Activated T-cell treated with anti-CD3 and anti-CD28 coated beads for 24 hours (primary cell): ENCODE data around the gene ITM2C.

Experiments used
- DNase-seq: peaks from one replicate; pipeline ENCODE4 v3.0.0-alpha.2; 2020; ENCODE audit warnings: low read depth

The ITM2C gene

DNA sequence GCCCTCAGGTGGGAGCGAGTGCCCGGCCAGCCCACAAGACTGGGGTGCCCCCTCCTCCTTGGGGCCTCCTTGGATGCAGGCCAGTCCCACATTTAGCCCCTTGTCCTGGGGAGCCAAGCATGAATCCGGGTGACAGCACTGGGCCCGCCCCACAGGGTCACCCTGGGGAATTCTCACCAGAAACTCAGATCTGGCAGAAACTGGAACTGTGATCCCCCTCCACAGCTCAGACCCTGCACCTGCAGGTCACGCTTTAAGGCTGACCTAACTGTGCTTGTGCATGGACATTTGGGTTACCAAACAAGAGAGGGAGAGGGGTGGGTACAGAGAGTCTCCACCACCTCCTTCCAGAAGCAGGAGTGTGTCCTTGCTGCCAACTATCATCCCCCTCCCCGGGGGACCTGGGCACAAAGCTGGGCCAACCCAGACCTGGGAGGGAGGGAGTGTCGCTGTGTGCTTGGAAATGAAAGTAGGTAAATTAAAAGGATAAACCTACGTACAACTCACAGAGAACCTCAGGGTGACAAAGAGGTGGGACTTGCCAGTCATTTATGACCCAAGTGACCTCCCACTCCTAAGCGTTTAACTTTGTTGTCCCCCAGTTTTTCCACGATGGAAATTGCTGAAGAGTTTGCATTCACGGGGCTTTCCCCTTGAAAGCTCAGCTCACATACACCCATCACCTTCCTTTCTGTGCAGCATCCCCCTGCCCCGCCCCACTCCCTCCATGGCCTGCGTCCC lies 9.1 kb downstream of the ITM2C start:
- no peak for DNase-seq

DNA sequence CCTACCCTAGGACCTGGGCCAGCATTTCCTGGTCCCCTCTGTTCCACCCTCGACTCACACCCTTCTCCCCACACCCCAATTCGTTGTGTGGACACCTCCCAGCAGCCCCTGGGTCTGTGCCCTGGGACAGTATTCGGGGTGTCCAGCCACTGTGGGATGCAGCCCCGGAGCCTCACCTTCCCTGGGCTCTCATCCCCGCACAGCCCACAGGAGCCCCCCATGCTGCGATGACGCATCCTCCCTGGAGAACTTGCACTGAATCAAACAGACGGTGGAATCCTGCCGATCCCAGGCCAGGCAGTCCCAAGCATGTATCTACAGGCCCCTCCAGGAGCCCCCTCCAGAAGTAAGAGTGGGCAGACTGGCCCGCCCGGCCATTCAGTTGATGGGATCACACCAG lies 9.7 kb downstream of the ITM2C start:
- no peak for DNase-seq

GRCh38 chr2:230874876-230875275 lies 10.1 kb downstream of the ITM2C start:
- DNase-seq, result no peak

GRCh38 chr2:230875347-230876315 lies 10.9 kb downstream of the ITM2C start:
- DNase-seq, result no peak

DNA sequence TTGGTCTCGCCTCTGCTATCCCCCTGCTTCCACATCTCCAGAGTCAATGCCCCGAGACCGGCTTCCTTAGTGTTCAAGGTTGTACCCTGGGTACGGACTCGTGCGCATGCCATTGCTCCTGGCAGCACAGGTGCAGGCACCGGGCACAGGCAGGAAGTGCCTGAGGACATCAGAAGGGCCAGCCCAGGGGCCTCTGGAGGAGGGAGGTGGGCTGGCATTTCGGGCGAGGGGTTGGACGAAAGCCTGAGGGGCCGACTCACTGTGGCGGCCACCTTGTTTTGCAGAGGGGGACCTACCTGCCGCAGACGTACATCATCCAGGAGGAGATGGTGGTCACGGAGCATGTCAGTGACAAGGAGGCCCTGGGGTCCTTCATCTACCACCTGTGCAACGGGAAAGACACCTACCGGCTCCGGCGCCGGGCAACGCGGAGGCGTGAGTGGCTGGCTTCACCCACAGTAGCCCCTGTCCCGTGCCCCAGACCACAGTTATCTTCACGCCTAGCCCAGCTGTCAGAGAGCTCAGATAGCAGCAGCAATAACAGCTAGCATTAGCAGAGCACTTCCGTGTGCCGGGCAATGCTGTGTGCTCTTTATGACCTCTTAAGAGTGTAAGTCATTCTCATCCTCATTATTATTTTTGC lies 12.5 kb downstream of the ITM2C start:
- no peak for DNase-seq

DNA sequence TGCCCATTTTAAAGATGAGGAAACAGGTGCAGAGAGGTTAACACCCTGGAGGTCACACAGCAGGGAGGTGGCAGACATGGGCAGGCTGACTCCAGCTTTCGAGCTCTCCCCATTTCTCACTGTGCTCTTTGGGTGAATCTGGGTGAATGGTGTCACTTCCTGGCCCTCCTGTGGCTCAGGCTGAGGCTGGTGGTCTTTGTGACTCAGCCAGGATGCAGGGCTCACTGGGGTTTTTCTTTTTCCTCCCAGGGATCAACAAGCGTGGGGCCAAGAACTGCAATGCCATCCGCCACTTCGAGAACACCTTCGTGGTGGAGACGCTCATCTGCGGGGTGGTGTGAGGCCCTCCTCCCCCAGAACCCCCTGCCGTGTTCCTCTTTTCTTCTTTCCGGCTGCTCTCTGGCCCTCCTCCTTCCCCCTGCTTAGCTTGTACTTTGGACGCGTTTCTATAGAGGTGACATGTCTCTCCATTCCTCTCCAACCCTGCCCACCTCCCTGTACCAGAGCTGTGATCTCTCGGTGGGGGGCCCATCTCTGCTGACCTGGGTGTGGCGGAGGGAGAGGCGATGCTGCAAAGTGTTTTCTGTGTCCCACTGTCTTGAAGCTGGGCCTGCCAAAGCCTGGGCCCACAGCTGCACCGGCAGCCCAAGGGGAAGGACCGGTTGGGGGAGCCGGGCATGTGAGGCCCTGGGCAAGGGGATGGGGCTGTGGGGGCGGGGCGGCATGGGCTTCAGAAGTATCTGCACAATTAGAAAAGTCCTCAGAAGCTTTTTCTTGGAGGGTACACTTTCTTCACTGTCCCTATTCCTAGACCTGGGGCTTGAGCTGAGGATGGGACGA lies 13.2 kb downstream of the ITM2C start:
- no peak for DNase-seq

DNA sequence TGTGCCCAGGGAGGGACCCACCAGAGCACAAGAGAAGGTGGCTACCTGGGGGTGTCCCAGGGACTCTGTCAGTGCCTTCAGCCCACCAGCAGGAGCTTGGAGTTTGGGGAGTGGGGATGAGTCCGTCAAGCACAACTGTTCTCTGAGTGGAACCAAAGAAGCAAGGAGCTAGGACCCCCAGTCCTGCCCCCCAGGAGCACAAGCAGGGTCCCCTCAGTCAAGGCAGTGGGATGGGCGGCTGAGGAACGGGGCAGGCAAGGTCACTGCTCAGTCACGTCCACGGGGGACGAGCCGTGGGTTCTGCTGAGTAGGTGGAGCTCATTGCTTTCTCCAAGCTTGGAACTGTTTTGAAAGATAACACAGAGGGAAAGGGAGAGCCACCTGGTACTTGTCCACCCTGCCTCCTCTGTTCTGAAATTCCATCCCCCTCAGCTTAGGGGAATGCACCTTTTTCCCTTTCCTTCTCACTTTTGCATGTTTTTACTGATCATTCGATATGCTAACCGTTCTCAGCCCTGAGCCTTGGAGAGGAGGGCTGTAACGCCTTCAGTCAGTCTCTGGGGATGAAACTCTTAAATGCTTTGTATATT lies 14.0 kb downstream of the ITM2C start:
- DNase-seq, result no peak

GRCh38 chr2:230879271-230879882 lies 14.6 kb downstream of the ITM2C start:
- no peak for DNase-seq

GRCh38 chr2:230879891-230880290 lies 15.1 kb downstream of the ITM2C start:
- DNase-seq, result no peak

- no peak for DNase-seq
Measured at GRCh38 chr2:230881840-230882239, 17.1 kb downstream of the ITM2C start.

DNA sequence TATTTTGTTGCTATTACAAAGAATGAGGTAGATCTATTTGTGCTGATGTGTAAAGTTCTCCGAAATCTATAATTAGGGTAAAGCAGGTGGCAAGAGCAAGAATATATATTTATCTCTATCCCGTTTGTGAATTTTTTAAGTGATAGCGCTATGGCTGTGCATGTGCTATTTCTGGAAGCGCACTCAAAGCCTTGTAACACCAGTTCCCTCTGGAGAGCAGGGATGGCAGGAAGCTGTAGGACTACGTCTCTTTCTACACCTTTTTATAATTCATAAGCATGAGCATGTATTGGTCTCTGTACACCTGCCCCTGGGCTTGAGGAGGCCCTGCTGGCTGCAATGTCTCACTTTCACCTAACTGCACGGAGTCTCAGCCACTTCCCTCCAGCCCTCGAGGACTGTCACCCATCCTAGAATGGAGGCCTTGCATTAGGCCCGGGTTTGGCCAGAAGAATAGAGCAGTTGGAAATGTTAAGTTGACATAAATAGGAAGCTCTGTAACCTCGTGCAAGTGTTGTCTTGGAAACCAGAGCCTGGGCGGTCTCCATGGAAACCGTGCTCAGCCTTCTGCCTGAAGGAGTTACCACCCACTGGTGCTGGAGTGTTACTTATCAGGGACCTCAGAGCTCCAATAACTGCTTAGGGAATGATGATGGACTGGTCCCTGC lies 20.9 kb downstream of the ITM2C start:
- DNase-seq, result no peak

- DNase-seq, result no peak
Measured at GRCh38 chr2:230886206-230886605, 21.5 kb downstream of the ITM2C start.

DNA sequence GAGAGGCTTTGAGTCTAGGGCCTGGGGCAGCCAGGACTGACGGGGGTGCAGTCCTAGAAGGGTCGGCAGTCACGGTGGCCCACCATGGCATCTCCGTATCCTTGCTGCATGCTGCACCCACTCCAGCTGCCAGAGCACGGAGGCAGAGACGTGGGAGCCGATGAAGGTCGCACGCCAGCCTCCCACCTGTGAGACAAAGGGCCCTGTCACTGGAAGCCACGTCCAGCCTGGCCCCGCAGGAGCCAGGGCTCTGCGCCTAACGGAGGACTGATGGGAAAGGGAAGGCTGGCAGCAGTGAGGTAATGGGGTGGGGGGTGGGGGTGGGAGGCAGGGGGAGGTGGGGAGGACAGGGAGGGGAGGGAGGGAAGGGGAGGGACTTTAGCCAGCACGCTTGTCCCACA lies 21.9 kb downstream of the ITM2C start:
- DNase-seq, result no peak

DNA sequence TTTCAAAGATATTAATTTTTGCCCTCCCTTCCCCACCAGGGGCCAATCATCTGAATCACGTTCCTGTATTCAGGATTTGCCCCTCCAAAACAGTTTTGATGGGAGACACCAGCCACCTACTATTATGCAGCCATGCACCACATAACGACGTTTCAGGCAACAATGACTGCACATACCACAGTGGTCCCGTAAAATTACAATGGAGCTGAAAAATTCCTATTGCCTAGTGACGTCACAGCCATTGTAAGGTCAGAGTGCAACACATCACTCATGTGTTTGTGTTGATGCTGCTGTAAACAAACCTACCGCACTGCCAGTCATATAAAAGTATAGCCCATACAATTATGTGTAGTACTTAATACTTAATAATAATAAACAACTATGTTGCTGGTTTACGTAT lies 22.6 kb downstream of the ITM2C start:
- DNase-seq, result no peak

- DNase-seq, result no peak
Measured at GRCh38 chr2:230888824-230889400, 24.2 kb downstream of the ITM2C start.

- no peak for DNase-seq
Measured at GRCh38 chr2:230889911-230890601, 25.3 kb downstream of the ITM2C start.

- no peak for DNase-seq
Measured at GRCh38 chr2:230890646-230891045, 25.9 kb downstream of the ITM2C start.

GRCh38 chr2:230891064-230891463 lies 26.3 kb downstream of the ITM2C start:
- DNase-seq, result no peak

DNA sequence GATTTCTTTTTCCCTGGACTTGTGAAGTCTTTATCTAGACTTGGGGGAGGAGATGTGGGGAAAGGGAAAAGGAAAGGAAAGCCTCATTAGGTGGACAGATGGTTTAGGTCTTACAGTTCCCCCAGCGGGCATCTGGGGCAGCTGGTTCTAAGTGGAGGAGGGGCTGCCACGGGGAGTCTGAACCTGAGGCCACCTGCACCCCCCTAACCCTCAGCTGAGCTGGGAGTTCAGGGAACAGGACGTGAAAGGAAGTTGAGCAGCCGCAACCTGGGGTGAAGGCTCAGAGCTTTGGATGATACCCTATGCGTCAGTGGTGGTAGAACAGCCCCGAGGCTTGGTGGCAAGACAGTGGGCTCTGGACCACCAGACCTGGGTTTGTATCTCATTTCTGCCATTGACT lies 26.8 kb downstream of the ITM2C start:
- no peak for DNase-seq
